Measurements from ENCODE around the gene TRIM14.
"Not testable (repeated sequence)": the region's sequence is repeated elsewhere in the genome, so short reads cannot be mapped to it uniquely, and the experiment has no call there.

TRIM14 gene

GRCh38 chr9:98080326-98080725, 38.7 kb downstream of the TRIM14 start:
- DNase-seq = no peak

DNA sequence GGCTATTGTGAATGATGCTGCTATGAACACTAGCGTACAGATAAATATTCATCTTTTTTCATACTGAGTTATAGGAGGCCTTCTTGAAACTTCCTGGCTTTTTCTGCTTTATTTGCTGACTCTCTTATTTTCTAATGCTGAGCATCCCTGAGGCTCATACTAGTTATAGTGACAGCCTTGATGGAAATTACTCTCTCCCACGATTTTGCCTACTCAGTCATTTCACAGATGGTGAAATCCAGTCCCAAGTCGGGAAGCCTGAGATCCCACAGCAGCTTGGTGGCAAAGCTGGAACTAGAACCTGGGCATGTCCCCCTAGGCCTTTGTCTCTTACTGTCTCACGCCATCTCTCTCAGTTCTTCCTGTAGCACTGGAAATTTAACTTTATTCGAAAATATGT, 40.1 kb downstream of the TRIM14 start:
- no peak for DNase-seq

DNA sequence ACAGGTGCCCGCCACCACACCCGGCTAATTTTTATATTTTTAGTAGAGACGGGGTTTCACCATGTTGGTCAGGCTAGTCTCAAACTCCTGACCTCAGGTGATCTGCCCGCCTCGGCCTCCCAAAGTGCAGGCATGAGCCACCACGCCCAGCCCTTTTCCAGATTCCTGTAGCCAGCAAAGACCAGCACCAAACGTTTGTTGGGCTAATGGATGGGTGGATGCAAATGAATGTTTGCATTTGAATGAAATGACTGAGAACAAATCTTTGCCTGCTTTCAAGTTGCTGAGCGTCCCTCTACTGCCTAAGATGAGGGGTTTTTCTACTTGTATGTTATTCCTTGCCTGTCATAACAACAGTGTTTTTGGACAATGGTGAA, 42.5 kb downstream of the TRIM14 start:
- not testable (repeated sequence) for DNase-seq

DNA sequence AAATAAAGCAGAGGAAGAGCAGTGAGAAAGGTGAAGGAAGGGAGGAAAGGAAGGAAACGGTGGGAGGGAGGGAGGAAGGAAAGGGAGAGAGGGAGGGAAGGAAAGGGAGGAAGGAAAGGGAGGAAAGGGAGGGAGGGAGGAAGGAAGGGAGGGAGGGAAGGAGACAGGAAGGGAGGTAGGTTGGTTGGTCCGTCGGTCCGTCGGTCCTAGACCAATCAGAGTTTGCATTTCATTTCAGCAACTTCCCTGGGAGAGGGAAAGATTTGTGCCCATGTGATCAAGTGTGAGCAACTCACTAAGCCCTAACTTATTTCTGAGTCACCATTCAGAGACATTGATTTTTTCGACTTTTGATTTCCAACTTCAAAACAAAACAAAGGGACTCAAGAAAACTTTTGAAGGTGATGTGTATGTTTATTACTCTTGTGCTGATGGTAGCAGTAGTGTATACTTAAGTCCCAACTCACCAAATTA, 43.7 kb downstream of the TRIM14 start:
- DNase-seq = no peak

DNA sequence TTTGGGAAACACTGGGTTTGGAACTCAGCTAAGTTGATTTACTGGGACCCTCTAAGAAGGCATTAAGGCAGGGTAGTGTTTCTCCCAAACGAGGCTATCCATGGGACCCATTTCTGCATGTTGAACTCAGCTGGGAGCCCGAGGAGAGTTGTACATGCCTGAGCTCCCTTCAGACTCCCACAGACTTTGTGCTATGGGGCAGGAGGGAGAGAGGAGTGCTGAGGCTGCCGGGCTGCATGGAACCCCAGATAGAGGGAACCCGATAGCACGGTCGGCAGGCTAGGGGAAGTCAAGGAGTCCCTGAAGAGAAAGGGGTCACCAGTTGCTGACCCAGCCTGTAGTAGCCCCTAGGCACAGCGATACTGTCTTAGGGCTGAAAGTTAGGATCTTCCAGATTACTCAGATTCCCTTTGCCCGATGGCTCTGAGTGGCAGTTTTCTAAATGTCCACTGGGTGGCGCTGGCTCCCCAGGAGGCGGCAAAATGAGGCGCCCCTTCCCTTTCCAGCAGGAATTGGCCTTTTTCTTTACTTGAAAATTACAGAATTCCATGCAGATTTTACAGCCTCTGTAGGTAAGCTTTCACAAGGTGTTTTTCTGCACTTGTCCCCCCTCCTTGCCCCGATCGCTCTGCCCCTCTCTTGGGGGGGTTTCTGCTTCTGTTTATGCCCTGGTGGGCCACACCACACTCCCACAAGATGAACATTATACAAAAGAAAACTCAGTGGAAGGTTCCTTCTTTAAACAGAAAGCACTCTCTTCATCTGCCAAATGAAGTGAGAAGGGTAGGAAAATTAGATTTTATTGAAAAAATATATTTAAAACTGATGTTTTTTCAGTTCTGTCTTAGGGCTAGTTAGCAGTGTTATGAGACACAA, 44.7 kb downstream of the TRIM14 start:
- peak; percentile 11 for DNase-seq

DNA sequence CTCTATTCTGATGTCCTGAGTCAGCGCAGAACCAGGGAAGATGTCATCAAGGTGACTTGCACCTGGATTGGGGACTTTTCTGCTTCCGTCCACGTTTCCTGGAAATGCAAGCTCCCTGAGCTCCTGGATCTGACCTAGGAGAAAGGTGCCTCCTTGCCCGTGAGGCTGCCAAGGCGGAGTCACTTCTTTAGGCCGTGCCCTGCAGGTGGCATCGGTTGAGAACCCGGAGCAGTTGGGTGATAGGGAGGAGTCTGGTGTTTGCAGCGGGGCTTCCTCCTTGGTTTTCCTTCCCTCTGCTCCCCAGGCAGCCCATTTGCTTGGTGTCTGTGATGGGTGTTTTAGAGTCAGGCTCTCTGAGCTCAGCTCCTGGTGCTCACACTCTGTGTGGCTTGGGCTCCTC, 47.3 kb downstream of the TRIM14 start:
- DNase-seq = peak; percentile 2

- DNase-seq = no peak
These were observed 48.3 kb downstream of the TRIM14 start for GRCh38 chr9:98070704-98071103.

DNA sequence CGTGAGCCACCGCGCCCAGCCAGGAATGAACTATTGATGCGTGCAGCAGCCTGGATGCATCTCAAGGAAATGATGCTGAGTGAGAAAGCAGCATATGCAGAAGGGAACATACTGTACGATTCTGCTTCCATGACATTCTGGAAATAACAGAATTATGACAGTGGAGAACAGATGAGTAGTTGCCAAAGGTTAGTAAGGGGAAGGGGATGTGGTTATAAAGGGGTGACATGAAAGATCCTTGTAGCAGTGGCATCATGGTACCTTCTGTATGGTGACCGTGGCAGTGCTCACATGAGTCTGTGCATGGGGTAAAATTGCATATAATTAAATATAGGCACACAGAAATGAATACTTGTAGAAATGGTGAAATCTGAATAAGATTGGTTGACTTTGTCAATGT, 49.5 kb downstream of the TRIM14 start:
- no peak for DNase-seq

DNA sequence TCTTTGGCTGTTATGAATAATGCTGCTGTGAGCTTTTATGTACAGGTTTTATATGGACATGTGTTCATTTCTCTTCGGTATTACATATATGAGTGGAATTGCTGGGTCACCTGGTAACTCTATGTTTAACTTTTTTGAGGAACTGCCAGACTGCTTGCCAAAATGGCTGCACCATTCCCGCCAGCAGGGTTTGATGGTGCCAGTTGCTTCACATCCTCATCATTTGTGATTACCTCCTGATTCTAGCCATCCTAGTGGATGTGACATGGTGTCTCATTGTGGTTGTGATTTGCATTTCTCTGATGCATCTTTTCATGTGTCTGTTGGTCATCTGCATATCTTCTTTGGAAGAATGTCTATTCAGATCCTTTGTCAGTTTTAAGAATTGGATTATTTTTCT, 51.8 kb downstream of the TRIM14 start:
- no peak for DNase-seq

GRCh38 chr9:98066235-98066634, 52.8 kb downstream of the TRIM14 start:
- no peak for DNase-seq

- no peak for DNase-seq
These were observed 54.2 kb downstream of the TRIM14 start for GRCh38 chr9:98064623-98065392.

DNA sequence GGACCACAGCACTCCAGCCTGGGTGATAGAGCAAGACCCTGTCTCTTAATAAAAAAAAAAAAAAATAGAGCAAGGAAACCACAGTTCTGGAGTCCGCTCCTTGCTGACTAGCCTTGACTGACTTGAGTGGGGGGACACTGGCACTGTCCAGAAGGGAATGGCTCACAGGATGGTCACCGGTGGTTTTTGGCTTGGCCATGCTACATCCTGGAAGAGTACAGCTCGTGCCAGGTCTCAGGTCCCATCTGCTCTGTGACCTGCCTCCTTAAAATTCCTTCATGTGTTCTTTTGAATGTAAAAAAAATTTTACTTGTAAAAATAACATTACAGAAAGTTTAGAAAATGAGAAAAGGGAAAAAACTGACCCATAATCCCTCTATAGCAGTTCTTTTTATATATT, 56.9 kb downstream of the TRIM14 start:
- no peak for DNase-seq

GRCh38 chr9:98057138-98057799, 61.8 kb downstream of the TRIM14 start:
- DNase-seq = no peak

- DNase-seq = peak; percentile 98
These were observed 62.5 kb downstream of the TRIM14 start, which contains the start of gene NANS for GRCh38 chr9:98056269-98057137. Gene NANS (plus strand): TSS chr9:98056732. CDS start chr9:98056809, 77 bp downstream.

- DNase-seq = no peak
These were observed 64.6 kb downstream of the TRIM14 start for GRCh38 chr9:98054376-98054951.

GRCh38 chr9:98050351-98050750, 68.7 kb downstream of the TRIM14 start:
- no peak for DNase-seq

GRCh38 chr9:98049288-98050072, 69.5 kb downstream of the TRIM14 start:
- DNase-seq = no peak

DNA sequence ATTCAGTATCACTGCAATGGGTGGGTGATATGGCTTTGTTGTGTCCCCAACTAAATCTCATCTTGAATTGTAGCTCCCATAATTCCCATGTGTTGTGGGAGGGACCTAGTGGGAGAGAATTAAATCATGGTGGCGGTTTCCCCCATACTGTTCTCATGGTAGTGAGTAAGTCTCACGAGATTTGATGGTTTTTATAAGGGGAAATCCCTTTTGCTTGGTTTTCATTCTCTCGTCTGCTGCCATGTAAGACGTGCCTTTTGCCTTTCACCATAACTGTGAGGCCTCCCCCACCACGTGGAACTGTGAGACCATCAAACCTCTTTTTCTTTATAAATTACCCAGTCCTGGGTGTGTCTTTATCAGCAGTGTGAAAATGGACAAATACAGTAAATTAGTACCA, 72.0 kb downstream of the TRIM14 start:
- DNase-seq = no peak

- no peak for DNase-seq
These were observed 72.9 kb downstream of the TRIM14 start for GRCh38 chr9:98046180-98046543.

DNA sequence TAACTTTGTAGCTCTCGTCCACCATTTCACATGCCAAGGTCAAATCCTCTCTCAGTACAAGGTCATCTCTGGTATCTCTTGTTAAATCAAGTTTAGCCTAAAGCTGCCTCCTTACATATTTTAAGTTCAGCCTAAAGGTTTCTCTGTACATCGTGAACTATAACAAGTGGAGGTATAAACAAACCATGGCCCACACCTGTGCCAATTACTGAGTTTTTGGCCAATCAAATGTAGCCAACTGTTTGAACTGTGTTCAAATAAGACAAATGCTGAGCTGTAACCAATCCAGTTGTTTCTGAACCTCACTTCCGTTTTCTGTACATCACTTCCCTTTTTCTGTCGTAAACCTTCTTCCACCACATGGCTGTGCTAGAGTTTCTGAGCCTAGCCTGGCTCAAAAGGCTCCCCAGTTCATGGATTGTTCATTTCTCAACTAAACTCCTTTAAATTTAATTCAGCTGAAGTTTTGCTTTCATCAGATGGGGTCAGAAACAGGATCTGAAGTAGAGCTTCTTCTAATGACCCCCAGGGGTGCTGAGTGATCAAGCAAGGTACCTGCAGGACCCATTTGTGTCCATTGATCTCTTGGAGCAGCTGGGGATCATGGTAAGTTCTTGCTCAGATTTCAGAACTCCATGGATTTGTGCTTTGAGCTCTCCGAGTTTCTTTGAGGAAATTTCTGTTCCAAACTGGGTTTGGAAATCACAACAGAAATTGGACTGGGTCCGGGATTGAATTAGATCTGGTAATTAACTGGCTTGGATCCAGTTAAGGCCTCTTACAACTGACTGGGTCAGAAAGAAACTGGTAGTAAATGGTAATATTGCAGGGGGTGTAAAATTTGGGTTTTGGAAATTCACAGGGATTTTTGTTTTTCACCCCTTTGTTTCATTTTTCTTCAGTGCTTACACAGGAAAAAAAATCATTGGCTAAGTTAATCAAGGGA, 73.5 kb downstream of the TRIM14 start:
- no peak for DNase-seq

All from NCI-H510A (cell line).